Activated T-helper 1 cell treated with Interleukin-2 at 50 U/mL for 16 hours (primary cell): Measurements from ENCODE around the gene SEC31B.

Experiments
- DNase-seq: peaks from one replicate; pipeline ENCODE4 v3.0.0-alpha.2; 2020; ENCODE audit warnings: low read depth

Gene SEC31B, protein sequence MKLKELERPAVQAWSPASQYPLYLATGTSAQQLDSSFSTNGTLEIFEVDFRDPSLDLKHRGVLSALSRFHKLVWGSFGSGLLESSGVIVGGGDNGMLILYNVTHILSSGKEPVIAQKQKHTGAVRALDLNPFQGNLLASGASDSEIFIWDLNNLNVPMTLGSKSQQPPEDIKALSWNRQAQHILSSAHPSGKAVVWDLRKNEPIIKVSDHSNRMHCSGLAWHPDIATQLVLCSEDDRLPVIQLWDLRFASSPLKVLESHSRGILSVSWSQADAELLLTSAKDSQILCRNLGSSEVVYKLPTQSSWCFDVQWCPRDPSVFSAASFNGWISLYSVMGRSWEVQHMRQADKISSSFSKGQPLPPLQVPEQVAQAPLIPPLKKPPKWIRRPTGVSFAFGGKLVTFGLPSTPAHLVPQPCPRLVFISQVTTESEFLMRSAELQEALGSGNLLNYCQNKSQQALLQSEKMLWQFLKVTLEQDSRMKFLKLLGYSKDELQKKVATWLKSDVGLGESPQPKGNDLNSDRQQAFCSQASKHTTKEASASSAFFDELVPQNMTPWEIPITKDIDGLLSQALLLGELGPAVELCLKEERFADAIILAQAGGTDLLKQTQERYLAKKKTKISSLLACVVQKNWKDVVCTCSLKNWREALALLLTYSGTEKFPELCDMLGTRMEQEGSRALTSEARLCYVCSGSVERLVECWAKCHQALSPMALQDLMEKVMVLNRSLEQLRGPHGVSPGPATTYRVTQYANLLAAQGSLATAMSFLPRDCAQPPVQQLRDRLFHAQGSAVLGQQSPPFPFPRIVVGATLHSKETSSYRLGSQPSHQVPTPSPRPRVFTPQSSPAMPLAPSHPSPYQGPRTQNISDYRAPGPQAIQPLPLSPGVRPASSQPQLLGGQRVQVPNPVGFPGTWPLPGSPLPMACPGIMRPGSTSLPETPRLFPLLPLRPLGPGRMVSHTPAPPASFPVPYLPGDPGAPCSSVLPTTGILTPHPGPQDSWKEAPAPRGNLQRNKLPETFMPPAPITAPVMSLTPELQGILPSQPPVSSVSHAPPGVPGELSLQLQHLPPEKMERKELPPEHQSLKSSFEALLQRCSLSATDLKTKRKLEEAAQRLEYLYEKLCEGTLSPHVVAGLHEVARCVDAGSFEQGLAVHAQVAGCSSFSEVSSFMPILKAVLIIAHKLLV

DNA sequence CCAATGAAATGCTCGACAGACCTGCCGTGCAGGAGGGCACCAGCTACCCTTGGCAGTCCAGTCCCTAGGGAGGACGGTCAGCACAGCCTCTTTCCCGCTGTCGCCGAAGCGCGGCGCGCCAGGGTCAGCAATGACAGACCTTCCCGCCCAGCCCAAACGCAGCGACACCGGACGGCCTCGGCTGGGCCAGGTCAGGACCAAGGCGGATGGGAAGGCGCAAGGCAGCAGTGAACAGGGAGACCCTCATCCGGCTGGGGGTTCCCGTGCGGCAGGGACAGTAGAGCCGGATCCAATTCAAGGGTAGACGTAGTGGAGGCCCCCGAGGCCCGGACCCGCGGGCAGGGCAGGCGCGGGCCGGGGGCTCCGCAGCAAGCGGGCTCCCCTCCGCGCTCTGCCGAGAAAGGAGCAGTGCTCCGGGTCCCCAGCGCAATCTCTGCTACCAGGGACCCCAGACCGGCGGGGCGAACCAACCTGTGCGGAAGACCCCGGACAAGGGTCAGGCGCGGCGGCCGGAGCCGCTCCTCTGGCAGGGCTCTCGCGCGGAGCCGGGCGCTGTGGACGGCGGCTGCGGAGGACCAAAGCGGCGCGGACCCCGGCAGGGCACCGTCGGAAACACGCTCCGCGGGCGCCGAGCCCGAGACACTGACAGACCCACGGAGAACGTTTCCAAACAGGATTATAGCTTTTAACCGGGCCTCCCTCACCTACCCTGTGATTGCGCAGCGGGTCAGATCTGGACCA lies at the start of gene SEC31B:
Gene SEC31B (minus strand): TSS at position 551 of the 741 bp plus-strand sequence. CDS start 2,909 bp downstream, outside the sequence.
- no peak for DNase-seq

DNA sequence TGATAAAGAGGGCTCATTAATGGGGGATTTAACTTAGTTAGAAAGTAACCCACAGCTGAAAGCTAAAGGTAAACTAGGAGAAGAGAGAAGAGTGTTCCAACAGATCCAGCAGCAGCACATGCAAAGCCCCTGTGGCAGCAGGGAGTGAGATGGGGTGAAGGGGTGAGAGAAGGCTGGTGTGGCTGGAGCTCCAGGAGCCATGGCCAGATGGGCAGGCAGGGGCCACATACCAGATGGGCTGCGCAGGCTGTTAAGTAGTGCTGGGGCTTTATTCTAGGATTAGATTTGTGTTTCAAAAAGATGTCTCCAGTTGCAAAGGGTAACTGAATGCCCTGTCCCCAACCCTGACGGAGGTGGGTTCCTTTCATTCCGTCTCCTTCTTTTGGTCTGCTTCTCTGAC lies 49.3 kb upstream of the SEC31B start:
- no peak for DNase-seq

DNA sequence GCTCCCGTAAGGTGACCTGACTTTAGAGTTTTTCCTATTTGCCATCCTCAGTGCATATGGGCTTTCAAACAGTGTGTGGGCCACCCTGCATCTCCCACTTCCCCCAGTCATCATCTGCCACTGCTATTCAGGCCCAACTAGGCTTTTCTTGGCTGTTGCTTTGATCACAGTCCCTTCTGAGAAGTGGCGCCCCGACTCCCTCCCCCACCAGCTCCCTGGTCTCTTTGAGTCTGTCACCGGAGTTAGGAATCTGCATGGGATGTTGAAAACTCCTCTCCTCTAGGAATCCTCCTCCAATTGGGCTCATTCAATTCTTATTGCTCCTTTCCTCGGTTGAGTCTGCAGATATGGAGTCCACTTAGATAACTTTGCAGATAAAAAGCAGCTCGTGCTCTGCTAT lies 48.2 kb upstream of the SEC31B start:
- DNase-seq = no peak

DNA sequence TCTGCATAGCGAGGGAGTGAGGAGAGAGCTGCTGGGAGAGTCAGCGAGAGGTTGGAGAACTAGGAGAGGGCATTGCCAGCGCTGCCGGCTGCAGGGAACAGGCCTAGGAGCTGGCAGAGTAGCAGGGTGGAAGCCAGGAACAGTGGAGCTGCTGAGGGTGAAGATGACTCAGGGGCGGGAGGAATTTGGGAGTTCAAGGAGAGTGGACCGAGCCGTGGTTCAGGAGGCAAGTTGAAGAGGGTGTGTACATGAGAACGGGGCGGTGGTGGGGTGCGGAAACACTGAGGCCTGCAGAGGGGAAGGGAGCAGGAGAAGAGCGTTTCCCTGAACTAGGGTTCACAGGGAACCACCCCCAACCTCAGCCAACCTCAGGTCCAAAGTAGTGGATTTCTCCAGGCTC lies 47.6 kb upstream of the SEC31B start:
- DNase-seq = no peak

DNA sequence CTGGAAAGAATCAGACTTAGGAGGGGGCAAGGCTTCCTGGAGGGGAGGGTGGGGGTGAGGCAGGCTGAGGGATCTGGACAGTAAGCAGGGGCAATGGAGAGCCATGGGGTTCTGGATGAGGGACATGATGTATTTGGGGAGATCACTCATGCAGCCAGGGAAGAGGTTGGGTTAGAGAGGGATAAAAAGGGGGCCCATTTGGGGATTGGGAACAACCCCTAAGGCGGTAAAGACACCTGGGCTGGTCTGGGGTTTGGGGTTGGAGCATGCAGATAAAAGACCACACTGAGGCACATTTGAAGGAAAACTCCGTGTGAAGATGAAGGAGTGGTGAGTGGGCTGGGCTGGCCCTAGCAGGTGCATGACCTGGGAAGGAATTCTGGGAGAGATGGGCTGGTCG lies 46.9 kb upstream of the SEC31B start:
- no peak for DNase-seq

DNA sequence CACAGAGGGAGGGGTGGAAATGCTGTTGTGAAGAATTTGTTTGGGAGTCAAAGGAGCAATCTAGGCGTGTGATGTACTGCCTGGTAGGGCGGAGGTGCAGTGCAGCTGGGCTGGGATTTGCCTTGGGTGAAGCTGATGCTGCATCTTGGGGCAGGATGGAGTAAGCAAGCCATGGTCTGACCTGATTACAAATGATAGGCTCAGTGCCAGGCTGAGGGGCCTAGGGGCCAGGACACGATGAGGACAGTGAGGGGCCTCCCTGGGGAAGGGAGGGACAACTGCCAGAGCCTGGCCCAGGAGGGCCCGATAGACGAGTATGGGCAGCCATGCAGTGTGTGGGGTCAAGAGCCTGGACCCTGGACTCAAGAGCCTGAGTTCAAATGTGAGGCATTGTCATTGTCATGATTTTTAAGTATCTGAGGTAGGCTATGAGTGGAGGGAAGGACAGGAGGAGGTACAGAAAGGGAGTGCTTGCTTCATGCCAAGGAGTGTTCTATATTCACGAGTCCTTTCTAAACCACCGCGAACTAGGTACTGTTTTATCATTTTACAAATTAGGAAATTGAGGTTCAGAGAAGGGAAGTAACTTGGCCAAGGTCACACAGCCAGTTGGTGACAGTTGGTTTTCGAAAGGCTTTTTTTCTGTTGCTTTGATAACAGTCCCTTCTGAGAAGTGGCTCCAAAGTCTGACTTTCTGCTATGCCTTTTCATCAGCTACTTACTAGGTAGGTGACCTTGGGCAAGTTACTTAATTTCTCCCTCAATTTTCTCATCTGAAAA lies 45.7 kb upstream of the SEC31B start:
- no peak for DNase-seq

DNA sequence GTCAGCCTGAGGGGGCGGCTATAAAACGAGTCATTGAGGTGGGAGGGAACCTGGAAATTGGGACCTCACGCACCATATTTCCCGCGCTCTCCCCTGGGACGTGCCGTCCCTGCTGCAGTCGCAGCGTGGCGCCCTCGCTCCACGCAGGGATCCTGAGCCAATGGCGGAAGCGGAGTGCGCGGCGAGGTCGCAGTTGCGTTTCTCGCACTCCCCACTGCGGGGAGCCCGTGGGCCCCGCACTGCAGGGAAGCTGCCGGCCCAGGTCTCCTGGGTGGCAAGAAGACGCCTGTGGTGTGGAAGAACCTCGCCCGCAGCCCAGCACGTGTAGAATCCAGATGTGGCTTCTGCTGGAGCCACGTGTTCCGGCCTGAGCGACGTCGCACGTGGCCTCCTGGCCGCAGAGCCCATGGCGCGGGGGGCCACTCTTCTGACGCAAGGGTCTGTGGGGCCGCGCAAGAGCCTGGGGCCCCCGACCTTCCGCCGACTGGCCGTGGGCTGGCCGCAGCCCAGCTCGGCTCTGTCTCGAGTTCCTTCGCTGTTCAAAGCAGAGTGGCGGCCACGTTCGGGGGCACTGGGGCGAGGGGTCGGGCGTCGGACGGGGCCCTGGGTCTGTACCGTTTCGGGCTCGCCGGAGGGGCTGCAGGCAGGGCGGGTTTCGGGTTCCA lies 42.5 kb upstream of the SEC31B start:
- peak; percentile 66 for DNase-seq

DNA sequence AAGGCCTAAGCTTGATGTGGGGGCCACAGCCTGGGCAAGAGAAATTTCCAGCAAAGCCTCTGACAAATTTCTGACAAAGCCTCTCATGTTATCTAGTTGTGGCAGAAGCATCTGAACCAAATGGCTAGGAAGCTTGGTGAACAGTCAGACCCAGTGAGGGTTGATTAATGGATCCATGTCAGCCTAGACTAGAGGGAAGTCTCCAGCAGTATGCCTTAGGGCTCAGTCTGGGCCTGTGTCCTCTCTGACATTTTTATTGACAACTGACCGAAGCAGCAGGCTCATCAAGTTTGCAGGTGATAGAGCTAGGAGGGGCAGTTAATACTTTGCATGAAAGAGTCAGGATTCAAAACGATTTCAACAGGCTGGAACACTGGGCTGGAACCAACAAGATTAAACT lies 41.3 kb upstream of the SEC31B start:
- DNase-seq = no peak

DNA sequence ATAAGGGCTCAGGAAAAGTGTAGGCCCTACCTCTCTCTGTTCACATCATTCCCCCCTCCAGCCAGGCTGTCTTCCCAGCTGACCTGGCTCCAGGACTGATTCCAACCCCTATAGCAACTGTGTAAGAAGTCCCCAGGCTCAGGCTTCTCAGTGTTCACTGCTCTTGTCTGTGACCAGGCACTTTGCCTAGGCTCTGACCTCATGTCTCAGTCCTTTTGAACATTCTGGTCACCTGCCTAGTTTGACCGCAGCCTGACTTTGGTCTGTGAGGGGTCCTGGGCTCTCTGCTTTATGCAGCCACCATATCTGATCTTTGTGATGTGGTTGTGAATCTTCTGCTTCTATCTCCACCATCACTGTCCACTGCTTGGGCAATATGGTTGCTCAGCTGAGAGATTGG lies 40.6 kb upstream of the SEC31B start:
- DNase-seq = no peak

DNA sequence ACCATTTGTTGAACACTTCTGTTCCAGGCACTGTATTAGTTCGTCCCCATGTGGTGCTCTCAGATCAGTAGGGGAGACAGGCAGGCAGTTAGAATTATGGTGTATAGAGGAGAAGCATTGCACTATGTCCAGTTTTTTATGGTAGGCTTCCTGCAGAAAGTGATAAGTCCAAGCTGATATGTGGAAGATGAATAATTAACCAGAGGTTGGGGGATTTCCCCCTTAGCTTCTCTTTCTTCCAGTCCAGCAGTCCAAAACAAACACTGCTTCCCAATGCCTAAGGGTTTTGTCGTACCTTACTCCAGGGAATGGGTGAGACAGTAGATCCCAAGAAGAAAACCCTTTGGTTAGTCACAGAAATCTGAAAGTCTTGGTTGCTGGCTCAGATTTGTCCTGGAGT lies 35.2 kb upstream of the SEC31B start:
- DNase-seq = no peak

DNA sequence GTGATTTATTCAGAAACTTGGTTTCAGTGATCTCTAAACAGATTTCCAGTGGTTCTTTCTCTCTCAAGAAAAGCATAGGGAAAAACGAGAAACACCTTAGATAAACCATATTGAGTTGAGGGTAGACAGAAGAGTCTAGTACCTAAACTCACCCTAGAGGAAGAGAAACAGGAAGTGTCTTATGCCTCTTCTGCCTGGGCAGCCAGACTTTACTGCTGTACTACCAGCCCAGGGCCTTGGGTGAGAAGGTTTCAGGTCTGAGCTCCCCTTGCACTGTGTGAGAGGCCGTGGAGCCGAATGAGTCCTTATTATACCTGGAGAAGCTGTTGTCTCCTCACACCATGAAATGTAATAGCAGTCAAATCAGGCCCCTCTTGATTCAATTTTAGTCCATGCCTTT lies 34.3 kb upstream of the SEC31B start:
- DNase-seq = no peak

DNA sequence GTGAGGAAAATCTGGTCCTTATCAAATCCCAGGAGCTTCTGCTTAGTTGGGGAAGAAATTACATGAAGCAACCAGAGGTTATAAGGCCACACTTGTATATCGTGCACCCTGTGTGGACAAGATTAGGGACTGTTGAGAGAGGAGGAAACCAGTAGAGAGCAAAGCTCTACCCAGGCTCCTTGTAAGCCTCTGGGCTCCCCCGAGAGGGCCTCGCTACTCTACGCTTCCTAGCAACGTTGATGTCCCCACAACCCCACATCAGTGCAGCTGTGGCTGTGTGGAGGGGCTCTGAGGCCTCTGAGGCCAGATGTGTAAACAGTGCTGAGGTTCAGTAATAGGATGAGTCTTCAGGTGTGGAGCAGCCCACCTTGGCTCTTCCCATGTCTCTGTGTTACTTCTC lies 32.1 kb upstream of the SEC31B start:
- DNase-seq = no peak

DNA sequence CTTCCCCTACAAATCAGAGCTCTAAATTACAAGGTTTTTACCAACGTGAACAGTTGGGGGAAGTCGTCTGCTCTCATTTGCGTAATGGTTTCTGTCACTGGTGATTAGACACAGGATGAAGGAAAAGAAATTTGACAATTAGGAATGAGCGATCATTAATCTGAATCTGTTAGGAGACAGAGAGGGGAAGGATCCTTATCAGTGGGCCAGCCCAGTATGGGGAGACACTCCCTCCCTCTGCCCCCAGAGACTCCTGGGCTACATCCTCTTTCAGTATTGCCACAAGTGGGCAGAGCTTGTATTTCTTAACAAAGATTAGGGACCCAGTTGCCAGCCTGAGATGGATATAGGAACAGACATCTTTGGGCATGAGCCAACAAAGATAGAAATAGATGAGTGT lies 31.5 kb upstream of the SEC31B start:
- DNase-seq = no peak

DNA sequence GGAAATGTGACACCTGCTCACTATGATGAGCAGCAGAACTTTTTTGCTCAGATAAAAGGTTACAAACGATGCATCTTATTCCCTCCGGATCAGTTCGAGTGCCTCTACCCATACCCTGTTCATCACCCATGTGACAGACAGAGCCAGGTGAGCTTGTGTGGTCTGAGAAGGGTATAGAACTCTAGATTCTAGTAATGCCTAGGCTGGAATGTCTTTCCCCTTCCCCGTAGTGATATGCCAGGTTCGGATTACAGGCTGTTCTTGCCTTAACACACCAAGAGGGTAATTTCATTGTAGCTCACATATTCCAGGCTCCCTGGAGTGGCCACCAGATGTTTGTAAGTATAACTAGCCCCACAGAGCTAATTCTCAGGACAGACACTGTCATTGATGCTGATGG lies 25.3 kb upstream of the SEC31B start:
- no peak for DNase-seq

DNA sequence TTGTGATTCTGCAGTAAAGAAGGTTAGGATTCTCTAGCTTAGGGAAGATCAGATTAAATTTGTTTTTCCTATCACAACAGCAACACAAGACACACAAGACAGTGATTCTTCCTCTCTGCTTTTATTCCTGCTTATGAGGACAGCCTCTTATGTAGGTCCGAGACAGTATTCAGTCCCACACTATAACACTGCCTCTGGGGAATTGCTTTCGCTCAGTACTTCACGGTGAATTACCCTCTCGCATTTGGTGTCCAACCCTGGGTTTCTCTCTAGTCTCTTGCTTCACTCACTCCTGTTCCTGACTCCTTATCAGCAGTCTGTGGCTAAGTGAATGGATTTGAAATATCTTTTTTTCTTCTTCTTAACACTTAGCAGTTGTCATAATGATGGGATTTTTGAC lies 17.8 kb upstream of the SEC31B start:
- no peak for DNase-seq

DNA sequence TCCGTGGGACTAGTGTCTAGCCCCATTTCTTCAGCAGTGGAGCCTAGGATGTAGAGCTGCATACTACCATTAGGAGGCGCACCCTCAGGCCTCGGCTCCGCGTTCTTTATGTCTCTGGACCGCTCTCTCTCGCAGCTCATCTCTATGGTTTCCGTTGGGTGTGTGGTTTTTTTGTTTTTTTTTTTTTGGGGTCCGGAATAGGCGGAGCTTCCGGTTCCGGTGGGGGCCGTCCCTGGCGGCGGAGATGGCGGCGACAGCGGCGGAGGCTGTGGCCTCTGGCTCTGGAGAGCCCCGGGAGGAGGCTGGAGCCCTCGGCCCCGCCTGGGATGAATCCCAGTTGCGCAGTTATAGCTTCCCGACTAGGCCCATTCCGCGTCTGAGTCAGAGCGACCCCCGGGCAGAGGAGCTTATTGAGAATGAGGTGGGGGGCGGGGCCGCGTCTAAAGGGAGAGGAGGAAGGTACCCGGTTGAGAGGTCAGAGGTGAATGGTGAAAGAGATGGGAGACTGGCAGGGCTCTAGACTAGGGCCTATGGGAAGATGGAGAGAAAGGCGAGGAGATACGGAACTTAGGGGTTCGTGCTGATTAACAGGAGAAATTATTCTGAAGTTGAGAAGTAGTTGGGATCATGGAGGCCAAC lies 16.2 kb upstream of the SEC31B start, which contains the start of gene HIF1AN:
Gene HIF1AN (plus strand): TSS at position 229 of the 639 bp plus-strand sequence. CDS start 16 bp downstream, at position 245.
- DNase-seq = peak; percentile 77

DNA sequence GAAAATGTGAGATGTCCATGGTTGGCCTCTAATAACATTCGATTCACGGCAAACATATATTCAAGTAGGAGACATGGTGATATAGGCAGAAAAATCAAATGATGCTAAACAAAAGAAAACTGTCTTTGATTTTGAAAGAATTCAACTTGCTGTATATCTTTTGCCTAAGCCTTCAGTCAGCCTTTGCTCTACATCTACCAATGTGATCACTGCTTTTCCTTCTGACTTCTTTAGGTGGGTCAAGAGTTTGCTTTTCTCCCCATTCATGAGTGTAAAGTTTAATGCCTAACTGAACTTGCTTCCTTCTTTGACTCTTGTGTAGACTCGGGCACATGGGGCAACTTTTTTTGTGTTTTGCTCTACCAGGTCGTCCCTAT lies 15.7 kb upstream of the SEC31B start:
- DNase-seq = no peak

DNA sequence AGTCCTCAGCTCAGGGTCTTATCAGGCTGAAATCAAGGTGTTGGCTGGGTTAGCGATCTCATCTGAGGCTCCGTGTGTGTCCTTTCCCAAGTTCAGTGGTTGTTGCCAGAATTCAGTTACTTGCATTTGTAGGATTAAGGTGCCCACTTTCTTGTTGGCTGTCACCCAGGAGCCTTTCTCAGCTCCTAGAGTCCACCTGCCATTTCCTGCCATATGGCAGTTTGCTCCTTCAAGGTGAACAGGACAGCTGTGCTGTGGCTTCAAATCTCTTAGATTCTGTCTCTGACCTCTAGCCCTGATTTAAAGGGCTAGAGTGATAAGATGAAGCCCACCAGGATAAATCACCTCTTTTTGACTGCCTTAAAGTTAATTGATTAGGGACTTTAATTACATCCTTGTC lies 15.1 kb upstream of the SEC31B start:
- no peak for DNase-seq

DNA sequence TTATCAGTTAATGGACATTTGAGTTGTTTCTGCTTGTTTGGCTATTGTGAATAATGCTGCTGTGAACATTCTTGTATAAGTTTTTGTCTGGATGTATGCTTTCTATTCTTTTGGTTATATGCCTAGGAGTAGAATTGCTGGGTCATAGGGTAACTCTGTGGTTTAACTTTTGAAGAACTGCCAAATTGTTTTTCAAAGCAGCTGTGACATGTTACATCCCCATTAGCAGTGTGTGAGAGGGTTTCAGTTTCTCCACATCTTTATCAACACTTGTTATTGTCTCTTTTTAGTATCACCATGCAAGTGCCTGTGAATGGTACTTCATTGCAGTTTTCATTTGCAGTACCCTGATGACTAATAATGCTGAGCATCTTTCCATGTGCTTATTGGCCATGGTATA lies 12.1 kb upstream of the SEC31B start:
- no peak for DNase-seq
